SK-N-SH treated with all-trans-retinoic acid at 6 μM for 48 hours (cell line): Measurements from ENCODE around the gene TMEM131L.

Experiments used
- ATAC-seq: fragments of 200-7000 bp; cut with Tn5 transposase; 3 replicates; pipeline ENCODE4 v1.9.1; 2020; ENCODE audit warnings: mild to moderate bottlenecking, moderate library complexity
- BACH2 ChIP-seq: fragments of 250-450 bp; sonication (Bioruptor Pico); IDR thresholded peaks from 2 replicates; pipeline ENCODE4 v1.9.0; 2021; ENCODE audit warnings: mild to moderate bottlenecking, borderline replicate concordance
- CSDC2 ChIP-seq: fragments of 250-450 bp; sonication (Bioruptor Pico); IDR thresholded peaks from 2 replicates; pipeline ENCODE4 v1.5.0; 2020; ENCODE audit warnings: mild to moderate bottlenecking, moderate library complexity
- ESRRG ChIP-seq: fragments of 250-450 bp; sonication (Bioruptor Pico); IDR thresholded peaks from 2 replicates; pipeline ENCODE4 v1.6.1; 2021; ENCODE audit warnings: mild to moderate bottlenecking
- GLIS3 ChIP-seq: fragments of 250-450 bp; sonication (Bioruptor Pico); IDR thresholded peaks from 2 replicates; pipeline ENCODE4 v1.5.0; 2020; ENCODE audit warnings: mild to moderate bottlenecking, moderate library complexity
- ISL1 ChIP-seq: fragments of 250-450 bp; sonication (Bioruptor Pico); IDR thresholded peaks from 2 replicates; pipeline ENCODE4 v2.1.2; 2022; ENCODE audit warnings: mild to moderate bottlenecking, moderate library complexity
- OSR1 ChIP-seq: fragments of 250-450 bp; sonication (Bioruptor Pico); IDR thresholded peaks from 2 replicates; pipeline ENCODE4 v1.8.0; 2022; ENCODE audit warnings: moderate library complexity, mild to moderate bottlenecking, inconsistent platforms
- RARB ChIP-seq: fragments of 250-450 bp; sonication (Bioruptor Pico); IDR thresholded peaks from 2 replicates; pipeline ENCODE4 v1.8.0; 2021; ENCODE audit warnings: mild to moderate bottlenecking, moderate library complexity
- SNAI2 ChIP-seq: fragments of 250-450 bp; sonication (Bioruptor Pico); IDR thresholded peaks from 2 replicates; pipeline ENCODE4 v1.5.0; 2020; ENCODE audit warnings: mild to moderate bottlenecking, moderate library complexity
- TCF4 ChIP-seq: fragments of 250-450 bp; sonication (Bioruptor Pico); IDR thresholded peaks from 2 replicates; pipeline ENCODE4 v1.8.0; 2021; ENCODE audit warnings: mild to moderate bottlenecking, moderate library complexity, borderline replicate concordance
- TOX ChIP-seq: fragments of 250-450 bp; sonication (Bioruptor Pico); IDR thresholded peaks from 2 replicates; pipeline ENCODE4 v1.8.0; 2021; ENCODE audit warnings: mild to moderate bottlenecking, moderate library complexity, borderline replicate concordance
- ZC3H10 ChIP-seq: fragments of 250-450 bp; sonication (Bioruptor Pico); IDR thresholded peaks from 2 replicates; pipeline ENCODE4 v1.5.1; 2021; ENCODE audit warnings: mild to moderate bottlenecking, moderate library complexity
- ZFP3 ChIP-seq: fragments of 250-450 bp; sonication (Bioruptor Pico); IDR thresholded peaks from 2 replicates; pipeline ENCODE4 v1.5.0; 2020; ENCODE audit warnings: mild to moderate bottlenecking, moderate library complexity
- ZFP30 ChIP-seq: fragments of 450-650 bp; formaldehyde crosslinking; IDR thresholded peaks from 2 replicates; pipeline ENCODE4 v1.5.0; 2022; ENCODE audit warnings: mild to moderate bottlenecking, moderate library complexity
- ZNF565 ChIP-seq: fragments of 450-650 bp; formaldehyde crosslinking; conservative IDR thresholded peaks from 2 replicates; pipeline ENCODE4 v1.5.0; 2020; ENCODE audit warnings: low read depth, mild to moderate bottlenecking, moderate library complexity
- ZNF70 ChIP-seq: fragments of 450-650 bp; formaldehyde crosslinking; IDR thresholded peaks from 2 replicates; pipeline ENCODE4 v1.5.0; 2020; ENCODE audit warnings: mild to moderate bottlenecking, moderate library complexity
- ZNF8 ChIP-seq: fragments of 450-650 bp; formaldehyde crosslinking; IDR thresholded peaks from 2 replicates; pipeline ENCODE4 v1.5.0; 2020; ENCODE audit warnings: mild to moderate bottlenecking, moderate library complexity
- TF ChIP-seq, protein P1 (sequence below): fragments of 250-450 bp; sonication (Bioruptor Pico); IDR thresholded peaks from 2 replicates; pipeline ENCODE4 v1.5.1; 2020; ENCODE audit warnings: low read depth, mild to moderate bottlenecking, moderate library complexity
- TF ChIP-seq, protein P2 (sequence below): fragments of 250-450 bp; sonication (Bioruptor Pico); IDR thresholded peaks from 2 replicates; pipeline ENCODE4 v1.5.0; 2020; ENCODE audit warnings: mild to moderate bottlenecking, moderate library complexity
- TF ChIP-seq, protein P3 (sequence below): fragments of 250-450 bp; sonication (Bioruptor Pico); IDR thresholded peaks from 2 replicates; pipeline ENCODE4 v1.5.1; 2021; ENCODE audit warnings: mild to moderate bottlenecking, moderate library complexity
- TF ChIP-seq, protein P4 (sequence below): fragments of 250-450 bp; sonication (Bioruptor Pico); IDR thresholded peaks from 2 replicates; pipeline ENCODE4 v1.8.0; 2021; ENCODE audit warnings: low read depth, mild to moderate bottlenecking, moderate library complexity, borderline replicate concordance

Gene TMEM131L

DNA sequence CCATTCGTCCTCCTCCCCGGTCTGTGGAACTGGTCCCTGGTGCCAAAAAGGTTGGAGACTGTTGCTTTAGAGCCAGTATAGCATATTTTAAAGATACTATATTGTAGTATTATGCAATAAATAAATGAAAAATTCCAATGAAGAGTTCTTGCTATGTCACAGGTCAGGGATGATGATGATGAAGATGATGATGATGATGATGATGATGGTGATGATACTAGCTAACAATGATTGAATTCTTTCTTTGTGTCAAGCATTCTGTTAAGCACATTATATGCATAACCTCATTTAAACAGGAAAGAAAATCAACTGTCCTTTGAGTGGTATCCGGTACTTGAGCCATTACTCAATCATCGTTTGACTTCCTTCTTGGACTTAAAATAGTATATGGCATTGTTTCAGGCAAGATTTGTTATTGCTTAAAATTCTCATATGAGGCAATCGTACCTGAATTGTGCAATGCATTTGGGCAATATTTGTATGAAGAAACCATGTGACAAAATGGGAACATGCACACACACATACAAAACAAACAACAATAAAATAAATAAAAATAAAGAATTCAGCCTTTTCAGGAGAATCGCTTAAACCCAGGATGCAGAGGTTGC is 195.2 kb downstream of the TMEM131L start:
- no peak for TF ChIP-seq CSDC2 (CRISPR knock-in tag)
- TF ChIP-seq TOX (CRISPR knock-in tag): no peak
- TF ChIP-seq ZNF70: no peak
- TF ChIP-seq ZNF8 (CRISPR knock-in tag): no peak
- TF ChIP-seq ZFP3 (CRISPR knock-in tag): no peak
- TF ChIP-seq, protein P1, sequence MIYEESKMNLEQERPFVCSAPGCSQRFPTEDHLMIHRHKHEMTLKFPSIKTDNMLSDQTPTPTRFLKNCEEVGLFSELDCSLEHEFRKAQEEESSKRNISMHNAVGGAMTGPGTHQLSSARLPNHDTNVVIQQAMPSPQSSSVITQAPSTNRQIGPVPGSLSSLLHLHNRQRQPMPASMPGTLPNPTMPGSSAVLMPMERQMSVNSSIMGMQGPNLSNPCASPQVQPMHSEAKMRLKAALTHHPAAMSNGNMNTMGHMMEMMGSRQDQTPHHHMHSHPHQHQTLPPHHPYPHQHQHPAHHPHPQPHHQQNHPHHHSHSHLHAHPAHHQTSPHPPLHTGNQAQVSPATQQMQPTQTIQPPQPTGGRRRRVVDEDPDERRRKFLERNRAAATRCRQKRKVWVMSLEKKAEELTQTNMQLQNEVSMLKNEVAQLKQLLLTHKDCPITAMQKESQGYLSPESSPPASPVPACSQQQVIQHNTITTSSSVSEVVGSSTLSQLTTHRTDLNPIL: no peak
- TF ChIP-seq, protein P2, sequence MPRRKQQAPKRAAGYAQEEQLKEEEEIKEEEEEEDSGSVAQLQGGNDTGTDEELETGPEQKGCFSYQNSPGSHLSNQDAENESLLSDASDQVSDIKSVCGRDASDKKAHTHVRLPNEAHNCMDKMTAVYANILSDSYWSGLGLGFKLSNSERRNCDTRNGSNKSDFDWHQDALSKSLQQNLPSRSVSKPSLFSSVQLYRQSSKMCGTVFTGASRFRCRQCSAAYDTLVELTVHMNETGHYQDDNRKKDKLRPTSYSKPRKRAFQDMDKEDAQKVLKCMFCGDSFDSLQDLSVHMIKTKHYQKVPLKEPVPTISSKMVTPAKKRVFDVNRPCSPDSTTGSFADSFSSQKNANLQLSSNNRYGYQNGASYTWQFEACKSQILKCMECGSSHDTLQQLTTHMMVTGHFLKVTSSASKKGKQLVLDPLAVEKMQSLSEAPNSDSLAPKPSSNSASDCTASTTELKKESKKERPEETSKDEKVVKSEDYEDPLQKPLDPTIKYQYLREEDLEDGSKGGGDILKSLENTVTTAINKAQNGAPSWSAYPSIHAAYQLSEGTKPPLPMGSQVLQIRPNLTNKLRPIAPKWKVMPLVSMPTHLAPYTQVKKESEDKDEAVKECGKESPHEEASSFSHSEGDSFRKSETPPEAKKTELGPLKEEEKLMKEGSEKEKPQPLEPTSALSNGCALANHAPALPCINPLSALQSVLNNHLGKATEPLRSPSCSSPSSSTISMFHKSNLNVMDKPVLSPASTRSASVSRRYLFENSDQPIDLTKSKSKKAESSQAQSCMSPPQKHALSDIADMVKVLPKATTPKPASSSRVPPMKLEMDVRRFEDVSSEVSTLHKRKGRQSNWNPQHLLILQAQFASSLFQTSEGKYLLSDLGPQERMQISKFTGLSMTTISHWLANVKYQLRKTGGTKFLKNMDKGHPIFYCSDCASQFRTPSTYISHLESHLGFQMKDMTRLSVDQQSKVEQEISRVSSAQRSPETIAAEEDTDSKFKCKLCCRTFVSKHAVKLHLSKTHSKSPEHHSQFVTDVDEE (CRISPR knock-in tag): no peak
- ATAC-seq: no peak

DNA sequence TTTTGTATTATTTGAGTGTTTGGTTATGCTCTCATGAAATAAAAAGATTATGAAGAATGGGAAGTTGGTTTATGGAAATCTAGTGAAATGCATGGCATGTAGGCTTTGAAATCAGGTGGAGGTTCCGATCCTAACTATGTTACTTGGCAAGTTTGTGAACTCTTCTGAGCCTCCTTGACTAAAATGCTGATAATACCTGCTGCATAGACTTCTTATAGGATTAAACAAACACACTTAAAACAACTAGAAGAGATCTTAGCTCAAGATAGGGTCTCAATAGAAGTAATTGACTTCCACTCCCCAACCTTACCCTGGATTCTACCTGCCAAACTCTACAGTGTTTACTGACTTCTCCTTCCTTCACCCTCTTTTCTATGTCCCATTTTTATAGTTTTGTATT is 195.7 kb downstream of the TMEM131L start:
- TF ChIP-seq, protein P2 (CRISPR knock-in tag): no peak
- TF ChIP-seq RARB (CRISPR knock-in tag): no peak
- TF ChIP-seq, protein P3, sequence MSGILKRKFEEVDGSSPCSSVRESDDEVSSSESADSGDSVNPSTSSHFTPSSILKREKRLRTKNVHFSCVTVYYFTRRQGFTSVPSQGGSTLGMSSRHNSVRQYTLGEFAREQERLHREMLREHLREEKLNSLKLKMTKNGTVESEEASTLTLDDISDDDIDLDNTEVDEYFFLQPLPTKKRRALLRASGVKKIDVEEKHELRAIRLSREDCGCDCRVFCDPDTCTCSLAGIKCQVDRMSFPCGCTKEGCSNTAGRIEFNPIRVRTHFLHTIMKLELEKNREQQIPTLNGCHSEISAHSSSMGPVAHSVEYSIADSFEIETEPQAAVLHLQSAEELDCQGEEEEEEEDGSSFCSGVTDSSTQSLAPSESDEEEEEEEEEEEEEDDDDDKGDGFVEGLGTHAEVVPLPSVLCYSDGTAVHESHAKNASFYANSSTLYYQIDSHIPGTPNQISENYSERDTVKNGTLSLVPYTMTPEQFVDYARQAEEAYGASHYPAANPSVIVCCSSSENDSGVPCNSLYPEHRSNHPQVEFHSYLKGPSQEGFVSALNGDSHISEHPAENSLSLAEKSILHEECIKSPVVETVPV (CRISPR knock-in tag): no peak
- no peak for TF ChIP-seq ZC3H10 (CRISPR knock-in tag)
- no peak for TF ChIP-seq SNAI2
- TF ChIP-seq OSR1 (CRISPR knock-in tag): no peak
- no peak for TF ChIP-seq ESRRG
- no peak for TF ChIP-seq ZNF8 (CRISPR knock-in tag)
- no peak for TF ChIP-seq BACH2
- TF ChIP-seq, protein P1: no peak
- no peak for TF ChIP-seq ZNF565 (CRISPR knock-in tag)
- TF ChIP-seq TCF4: no peak
- TF ChIP-seq TOX (CRISPR knock-in tag): no peak
- TF ChIP-seq ISL1 (CRISPR knock-in tag): no peak
- no peak for TF ChIP-seq ZFP30 (CRISPR knock-in tag)
- no peak for TF ChIP-seq ZNF70
- no peak for TF ChIP-seq GLIS3
- TF ChIP-seq, protein P4, sequence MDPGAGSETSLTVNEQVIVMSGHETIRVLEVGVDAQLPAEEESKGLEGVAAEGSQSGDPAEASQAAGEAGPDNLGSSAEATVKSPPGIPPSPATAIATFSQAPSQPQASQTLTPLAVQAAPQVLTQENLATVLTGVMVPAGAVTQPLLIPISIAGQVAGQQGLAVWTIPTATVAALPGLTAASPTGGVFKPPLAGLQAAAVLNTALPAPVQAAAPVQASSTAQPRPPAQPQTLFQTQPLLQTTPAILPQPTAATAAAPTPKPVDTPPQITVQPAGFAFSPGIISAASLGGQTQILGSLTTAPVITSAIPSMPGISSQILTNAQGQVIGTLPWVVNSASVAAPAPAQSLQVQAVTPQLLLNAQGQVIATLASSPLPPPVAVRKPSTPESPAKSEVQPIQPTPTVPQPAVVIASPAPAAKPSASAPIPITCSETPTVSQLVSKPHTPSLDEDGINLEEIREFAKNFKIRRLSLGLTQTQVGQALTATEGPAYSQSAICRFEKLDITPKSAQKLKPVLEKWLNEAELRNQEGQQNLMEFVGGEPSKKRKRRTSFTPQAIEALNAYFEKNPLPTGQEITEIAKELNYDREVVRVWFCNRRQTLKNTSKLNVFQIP (CRISPR knock-in tag): no peak
- no peak for ATAC-seq
